ENCODE measurements around the gene BAIAP3. TPM values are rescaled to one million over a fixed set of nuclear protein-coding genes. Genes with fewer than 3 reads are reported as not detected.

Gene BAIAP3
- total RNA-seq, 1 experiment from 2014 or later, result 44.7 TPM

DNA sequence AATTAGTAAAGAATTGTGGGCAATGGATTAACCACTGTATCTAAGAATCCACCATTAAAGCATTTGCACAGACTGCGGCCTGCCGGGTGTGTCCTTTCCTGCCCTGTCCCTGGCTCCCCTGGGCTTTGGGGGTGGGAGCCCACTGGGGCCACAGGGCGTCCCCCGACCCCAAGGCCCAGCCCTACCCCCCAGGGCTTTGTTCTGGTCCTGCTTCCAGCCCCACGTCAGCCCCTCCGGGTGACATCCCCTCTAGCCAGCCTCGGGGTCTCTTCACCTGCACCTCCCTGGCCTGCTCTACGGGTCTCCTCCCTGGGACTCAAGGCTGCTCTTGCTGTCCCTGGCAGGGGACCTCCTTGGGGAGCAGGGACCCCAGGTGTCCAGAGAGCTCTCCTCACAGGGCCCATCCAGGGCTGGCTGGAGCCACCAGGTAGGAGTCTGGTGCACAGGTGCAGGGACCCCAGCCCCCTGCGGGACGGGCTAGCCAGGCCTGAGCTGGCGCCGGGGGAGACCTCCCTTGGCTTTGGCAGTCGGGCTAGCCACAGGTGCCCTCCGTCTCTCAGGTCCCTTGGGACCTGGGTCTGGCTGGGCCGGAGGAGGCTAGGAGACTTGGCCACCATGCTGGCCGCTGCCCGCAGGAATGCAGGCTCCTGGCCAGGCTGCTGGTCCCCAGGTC is 6.4 kb upstream of the BAIAP3 start:
- ChIA-PET CTCF (no interaction called here), RAD21 (ENCODE audit: low non-redundant PET in 1 of 2, low total read pairs in 2 of 2, uncharacterized antibody in 2 of 2, unreplicated experiment in 2 of 2) (no interaction called here)
- H2AFZ ChIP-seq (ENCODE audit: low read depth, low read length, poor library complexity, severe bottlenecking), result no peak overlapping the region

DNA sequence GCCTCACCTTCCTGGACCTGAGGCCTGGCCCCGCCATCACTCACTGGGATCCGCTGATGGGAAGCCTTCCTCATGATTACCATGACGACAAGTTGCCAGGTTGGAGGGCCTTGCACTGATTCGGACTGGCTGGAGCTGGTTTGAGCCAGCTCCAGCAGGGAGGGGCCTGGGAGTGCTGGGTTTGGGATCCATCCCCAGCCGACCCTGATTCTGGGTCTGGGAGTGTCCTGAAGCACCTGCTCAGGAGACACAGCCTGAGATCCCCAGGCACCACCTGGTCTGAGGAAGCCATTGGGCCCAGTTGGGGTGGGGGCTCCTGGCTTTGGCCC is 5.9 kb upstream of the BAIAP3 start:
- POLR2A ChIA-PET, result no interaction called here
- H3K9me3 ChIP-seq (ENCODE audit: control insufficient read depth in 1 of 2, insufficient read depth in 1 of 2, low read depth in 1 of 2, low read length in 2 of 2), result no peaks in the 10 kb centered on the region; a peak in 1 of 4 replicates
- intact Hi-C loops (cut with micrococcal nuclease), result no loop called here

More for the DNA sequence above, 6.4 kb upstream of the BAIAP3 start:
- Histone ChIP-seq H3K9me2 (ENCODE audit: insufficient read depth) (no peaks in the 10 kb centered on the region), H3K36me3 (ENCODE audit: control insufficient read depth in 1 of 2, insufficient read depth in 2 of 2, low read length in 2 of 2) (peaks cover 8 to 11% of the 10 kb centered on the region in 2 experiments; a peak in 3 of 4 replicates), H3K79me2 (ENCODE audit: insufficient read depth, low read length) (no peaks in the 10 kb centered on the region), H3K9me3 (ENCODE audit: control insufficient read depth in 1 of 2, insufficient read depth in 1 of 2, low read depth in 1 of 2, low read length in 2 of 2) (no peaks in the 10 kb centered on the region; a peak in 1 of 4 replicates), H4K20me1 (ENCODE audit: insufficient read depth) (peaks cover 4% of the 10 kb centered on the region; the same call in 1 of the 2 replicates), H3K4me2 (ENCODE audit: low read length) (no peak overlapping the region), H3K9ac (ENCODE audit: low read length) (no peak overlapping the region), H3K4me1 (ENCODE audit: control insufficient read depth in 1 of 2, insufficient read depth in 2 of 2, low read length in 2 of 2) (peaks cover 10% of the 10 kb centered on the region in 2 experiments; a peak in 3 of 4 replicates), H3K27me3 (ENCODE audit: insufficient read depth, low read length) (no peaks in the 10 kb centered on the region), H3K27ac (ENCODE audit: low read depth, low read length) (no peak overlapping the region), H3K4me3 (replicated peaks in 1 of 2; ENCODE audit: low read depth in 1 of 2, low read length in 2 of 2) (no peak overlapping the region)
- intact Hi-C loops (cut with micrococcal nuclease), result no loop called here
- POLR2A ChIA-PET, result no interaction called here
- DNase-seq (ENCODE audit: low read depth, low spot score), result no peak
- TF ChIP-seq, protein P1, sequence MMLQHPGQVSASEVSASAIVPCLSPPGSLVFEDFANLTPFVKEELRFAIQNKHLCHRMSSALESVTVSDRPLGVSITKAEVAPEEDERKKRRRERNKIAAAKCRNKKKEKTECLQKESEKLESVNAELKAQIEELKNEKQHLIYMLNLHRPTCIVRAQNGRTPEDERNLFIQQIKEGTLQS (IDR thresholded peaks at IDR 0.05), result no peak
- TF ChIP-seq POLR2AphosphoS5 (IDR thresholded peaks at IDR 0.05; ENCODE audit: low read depth, low read length), result no peak
- TF ChIP-seq, protein P2, sequence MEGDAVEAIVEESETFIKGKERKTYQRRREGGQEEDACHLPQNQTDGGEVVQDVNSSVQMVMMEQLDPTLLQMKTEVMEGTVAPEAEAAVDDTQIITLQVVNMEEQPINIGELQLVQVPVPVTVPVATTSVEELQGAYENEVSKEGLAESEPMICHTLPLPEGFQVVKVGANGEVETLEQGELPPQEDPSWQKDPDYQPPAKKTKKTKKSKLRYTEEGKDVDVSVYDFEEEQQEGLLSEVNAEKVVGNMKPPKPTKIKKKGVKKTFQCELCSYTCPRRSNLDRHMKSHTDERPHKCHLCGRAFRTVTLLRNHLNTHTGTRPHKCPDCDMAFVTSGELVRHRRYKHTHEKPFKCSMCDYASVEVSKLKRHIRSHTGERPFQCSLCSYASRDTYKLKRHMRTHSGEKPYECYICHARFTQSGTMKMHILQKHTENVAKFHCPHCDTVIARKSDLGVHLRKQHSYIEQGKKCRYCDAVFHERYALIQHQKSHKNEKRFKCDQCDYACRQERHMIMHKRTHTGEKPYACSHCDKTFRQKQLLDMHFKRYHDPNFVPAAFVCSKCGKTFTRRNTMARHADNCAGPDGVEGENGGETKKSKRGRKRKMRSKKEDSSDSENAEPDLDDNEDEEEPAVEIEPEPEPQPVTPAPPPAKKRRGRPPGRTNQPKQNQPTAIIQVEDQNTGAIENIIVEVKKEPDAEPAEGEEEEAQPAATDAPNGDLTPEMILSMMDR (IDR thresholded peaks at IDR 0.05 in 2 of 3, conservative IDR thresholded peaks at IDR 0.05 in 1 of 3; ENCODE audit: borderline replicate concordance in 1 of 3, insufficient read depth in 1 of 3, low read depth in 2 of 3, low read length in 2 of 3), result no peak
- TF ChIP-seq SIN3A (IDR thresholded peaks at IDR 0.05; ENCODE audit: low read depth), result no peak
- no peak for ATAC-seq
- no TSS peak for BruUV-seq (replicated peaks)

More for the DNA sequence above, 5.9 kb upstream of the BAIAP3 start:
- no peaks in the 10 kb centered on the region for H3K27me3 ChIP-seq (ENCODE audit: insufficient read depth, low read length)
- BruUV-seq (replicated peaks), result no TSS peak
- peaks cover 12 to 14% of the 10 kb centered on the region in 2 experiments; a peak in 3 of 4 replicates for H3K4me1 ChIP-seq (ENCODE audit: control insufficient read depth in 1 of 2, insufficient read depth in 2 of 2, low read length in 2 of 2)
- no peak overlapping the region for H2AFZ ChIP-seq (ENCODE audit: low read depth, low read length, poor library complexity, severe bottlenecking)
- RAD21 ChIA-PET (ENCODE audit: low non-redundant PET in 1 of 2, low total read pairs in 2 of 2, uncharacterized antibody in 2 of 2, unreplicated experiment in 2 of 2), result no interaction called here
- no peaks in the 10 kb centered on the region for H3K9me2 ChIP-seq (ENCODE audit: insufficient read depth)
- peaks cover 8 to 9% of the 10 kb centered on the region in 2 experiments; a peak in 3 of 4 replicates for H3K36me3 ChIP-seq (ENCODE audit: control insufficient read depth in 1 of 2, insufficient read depth in 2 of 2, low read length in 2 of 2)
- H3K4me2 ChIP-seq (ENCODE audit: low read length), result no peak overlapping the region
- TF ChIP-seq, protein P3, sequence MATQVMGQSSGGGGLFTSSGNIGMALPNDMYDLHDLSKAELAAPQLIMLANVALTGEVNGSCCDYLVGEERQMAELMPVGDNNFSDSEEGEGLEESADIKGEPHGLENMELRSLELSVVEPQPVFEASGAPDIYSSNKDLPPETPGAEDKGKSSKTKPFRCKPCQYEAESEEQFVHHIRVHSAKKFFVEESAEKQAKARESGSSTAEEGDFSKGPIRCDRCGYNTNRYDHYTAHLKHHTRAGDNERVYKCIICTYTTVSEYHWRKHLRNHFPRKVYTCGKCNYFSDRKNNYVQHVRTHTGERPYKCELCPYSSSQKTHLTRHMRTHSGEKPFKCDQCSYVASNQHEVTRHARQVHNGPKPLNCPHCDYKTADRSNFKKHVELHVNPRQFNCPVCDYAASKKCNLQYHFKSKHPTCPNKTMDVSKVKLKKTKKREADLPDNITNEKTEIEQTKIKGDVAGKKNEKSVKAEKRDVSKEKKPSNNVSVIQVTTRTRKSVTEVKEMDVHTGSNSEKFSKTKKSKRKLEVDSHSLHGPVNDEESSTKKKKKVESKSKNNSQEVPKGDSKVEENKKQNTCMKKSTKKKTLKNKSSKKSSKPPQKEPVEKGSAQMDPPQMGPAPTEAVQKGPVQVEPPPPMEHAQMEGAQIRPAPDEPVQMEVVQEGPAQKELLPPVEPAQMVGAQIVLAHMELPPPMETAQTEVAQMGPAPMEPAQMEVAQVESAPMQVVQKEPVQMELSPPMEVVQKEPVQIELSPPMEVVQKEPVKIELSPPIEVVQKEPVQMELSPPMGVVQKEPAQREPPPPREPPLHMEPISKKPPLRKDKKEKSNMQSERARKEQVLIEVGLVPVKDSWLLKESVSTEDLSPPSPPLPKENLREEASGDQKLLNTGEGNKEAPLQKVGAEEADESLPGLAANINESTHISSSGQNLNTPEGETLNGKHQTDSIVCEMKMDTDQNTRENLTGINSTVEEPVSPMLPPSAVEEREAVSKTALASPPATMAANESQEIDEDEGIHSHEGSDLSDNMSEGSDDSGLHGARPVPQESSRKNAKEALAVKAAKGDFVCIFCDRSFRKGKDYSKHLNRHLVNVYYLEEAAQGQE (IDR thresholded peaks at IDR 0.05; ENCODE audit: low read depth), result no peak
- TF ChIP-seq SRF (IDR thresholded peaks at IDR 0.05; ENCODE audit: low read depth), result no peak
- no peak overlapping the region for H3K27ac ChIP-seq (ENCODE audit: low read depth, low read length)
- no peak overlapping the region for H3K4me3 ChIP-seq (replicated peaks in 1 of 2; ENCODE audit: low read depth in 1 of 2, low read length in 2 of 2)
- peaks cover 4% of the 10 kb centered on the region; the same call in 1 of the 2 replicates for H4K20me1 ChIP-seq (ENCODE audit: insufficient read depth)
- CTCF ChIA-PET, result no interaction called here
- no peak overlapping the region for H3K9ac ChIP-seq (ENCODE audit: low read length)
- H3K79me2 ChIP-seq (ENCODE audit: insufficient read depth, low read length), result no peaks in the 10 kb centered on the region
- ATAC-seq (no peak), DNase-seq (ENCODE audit: low read depth, low spot score) (no peak)
